Measurements from ENCODE around the gene CACNA1C.

- TF ChIP-seq POLR2A (IDR thresholded peaks at IDR 0.05) (no peak), CTCF (IDR thresholded peaks at IDR 0.05) (no peak)
Observed at GRCh38 chr12:2503762-2504161, 451.0 kb downstream of the CACNA1C start.
